ENCODE data around the gene TNFRSF6B.

Gene TNFRSF6B

GRCh38 chr20:63678667-63679465, 17.6 kb upstream of the TNFRSF6B start:
- Histone ChIP-seq H3K27ac (ENCODE audit: low read length) (no peak overlapping the region), H3K9me3 (ENCODE audit: control insufficient read depth in 1 of 2, low read length in 2 of 2) (no peaks in the 10 kb centered on the region), H3K4me3 (ENCODE audit: low read depth in 1 of 2, low read length in 2 of 2) (no peak overlapping the region), H3K4me1 (ENCODE audit: control insufficient read depth in 1 of 2, insufficient read depth in 2 of 2, low read length in 2 of 2) (peaks cover 0 to 14% of the 10 kb centered on the region in 2 donors), H3K27me3 (ENCODE audit: low read depth, low read length) (no peaks in the 10 kb centered on the region), H3K36me3 (ENCODE audit: control insufficient read depth in 1 of 2, insufficient read depth in 2 of 2, low read length in 2 of 2) (peaks cover 5 to 46% of the 10 kb centered on the region in 2 donors)

GRCh38 chr20:63679799-63680305, 16.6 kb upstream of the TNFRSF6B start:
- Histone ChIP-seq H3K27ac (ENCODE audit: low read length) (no peak overlapping the region), H3K27me3 (ENCODE audit: low read depth, low read length) (no peaks in the 10 kb centered on the region), H3K36me3 (ENCODE audit: control insufficient read depth in 1 of 2, insufficient read depth in 2 of 2, low read length in 2 of 2) (peaks cover 0 to 39% of the 10 kb centered on the region in 2 donors), H3K9me3 (ENCODE audit: control insufficient read depth in 1 of 2, low read length in 2 of 2) (no peaks in the 10 kb centered on the region), H3K4me3 (ENCODE audit: low read depth in 1 of 2, low read length in 2 of 2) (no peak overlapping the region), H3K4me1 (ENCODE audit: control insufficient read depth in 1 of 2, insufficient read depth in 2 of 2, low read length in 2 of 2) (peaks cover 0 to 14% of the 10 kb centered on the region in 2 donors)

- no peaks in the 10 kb centered on the region for H3K9me3 ChIP-seq (ENCODE audit: control insufficient read depth in 1 of 2, low read length in 2 of 2)
- H3K27me3 ChIP-seq (ENCODE audit: low read depth, low read length): no peaks in the 10 kb centered on the region
- H3K4me3 ChIP-seq (ENCODE audit: low read depth in 1 of 2, low read length in 2 of 2): no peak overlapping the region
- peaks cover 0 to 14% of the 10 kb centered on the region in 2 donors for H3K4me1 ChIP-seq (ENCODE audit: control insufficient read depth in 1 of 2, insufficient read depth in 2 of 2, low read length in 2 of 2)
- H3K36me3 ChIP-seq (ENCODE audit: control insufficient read depth in 1 of 2, insufficient read depth in 2 of 2, low read length in 2 of 2): peaks cover 0 to 36% of the 10 kb centered on the region in 2 donors
- no peak overlapping the region for H3K27ac ChIP-seq (ENCODE audit: low read length)
Measured at GRCh38 chr20:63680427-63680826, 16.0 kb upstream of the TNFRSF6B start.

- H3K36me3 ChIP-seq (ENCODE audit: control insufficient read depth in 1 of 2, insufficient read depth in 2 of 2, low read length in 2 of 2): peaks cover 0 to 30% of the 10 kb centered on the region in 2 donors
- no peak overlapping the region for H3K27ac ChIP-seq (ENCODE audit: low read length)
- no peaks in the 10 kb centered on the region for H3K9me3 ChIP-seq (ENCODE audit: control insufficient read depth in 1 of 2, low read length in 2 of 2)
- H3K27me3 ChIP-seq (ENCODE audit: low read depth, low read length): no peaks in the 10 kb centered on the region
- peaks cover 0 to 17% of the 10 kb centered on the region in 2 donors for H3K4me1 ChIP-seq (ENCODE audit: control insufficient read depth in 1 of 2, insufficient read depth in 2 of 2, low read length in 2 of 2)
- no peak overlapping the region for H3K4me3 ChIP-seq (ENCODE audit: low read depth in 1 of 2, low read length in 2 of 2)
Measured at GRCh38 chr20:63680857-63681608, 15.4 kb upstream of the TNFRSF6B start.

GRCh38 chr20:63681609-63682142, 14.8 kb upstream of the TNFRSF6B start:
- Histone ChIP-seq H3K4me3 (ENCODE audit: low read depth in 1 of 2, low read length in 2 of 2) (no peak overlapping the region), H3K4me1 (ENCODE audit: control insufficient read depth in 1 of 2, insufficient read depth in 2 of 2, low read length in 2 of 2) (peaks cover 0 to 23% of the 10 kb centered on the region in 2 donors)

GRCh38 chr20:63682384-63683139, 13.9 kb upstream of the TNFRSF6B start:
- Histone ChIP-seq H3K27me3 (ENCODE audit: low read depth, low read length) (no peaks in the 10 kb centered on the region), H3K4me1 (ENCODE audit: control insufficient read depth in 1 of 2, insufficient read depth in 2 of 2, low read length in 2 of 2) (peaks cover 0 to 31% of the 10 kb centered on the region in 2 donors), H3K36me3 (ENCODE audit: control insufficient read depth in 1 of 2, insufficient read depth in 2 of 2, low read length in 2 of 2) (peaks cover 0 to 24% of the 10 kb centered on the region in 2 donors), H3K4me3 (ENCODE audit: low read depth in 1 of 2, low read length in 2 of 2) (peak overlapping the region in 1 of 2 donors; percentile 14), H3K9me3 (ENCODE audit: control insufficient read depth in 1 of 2, low read length in 2 of 2) (no peaks in the 10 kb centered on the region), H3K27ac (ENCODE audit: low read length) (peak overlapping the region; percentile 31)

More at GRCh38 chr20:63681609-63682142, 14.8 kb upstream of the TNFRSF6B start:
- H3K36me3 ChIP-seq (ENCODE audit: control insufficient read depth in 1 of 2, insufficient read depth in 2 of 2, low read length in 2 of 2): peaks cover 0 to 24% of the 10 kb centered on the region in 2 donors
- no peaks in the 10 kb centered on the region for H3K27me3 ChIP-seq (ENCODE audit: low read depth, low read length)
- H3K9me3 ChIP-seq (ENCODE audit: control insufficient read depth in 1 of 2, low read length in 2 of 2): no peaks in the 10 kb centered on the region
- H3K27ac ChIP-seq (ENCODE audit: low read length): peak overlapping the region; percentile 31

- H3K4me3 ChIP-seq (ENCODE audit: low read depth in 1 of 2, low read length in 2 of 2): no peak overlapping the region
- H3K9me3 ChIP-seq (ENCODE audit: control insufficient read depth in 1 of 2, low read length in 2 of 2): no peaks in the 10 kb centered on the region
- H3K4me1 ChIP-seq (ENCODE audit: control insufficient read depth in 1 of 2, insufficient read depth in 2 of 2, low read length in 2 of 2): peaks cover 0 to 33% of the 10 kb centered on the region in 2 donors
- peak overlapping the region; percentile 67 for H3K27ac ChIP-seq (ENCODE audit: low read length)
- H3K27me3 ChIP-seq (ENCODE audit: low read depth, low read length): no peaks in the 10 kb centered on the region
- no peaks in the 10 kb centered on the region for H3K36me3 ChIP-seq (ENCODE audit: control insufficient read depth in 1 of 2, insufficient read depth in 2 of 2, low read length in 2 of 2)
Measured at GRCh38 chr20:63685269-63686026, 11.0 kb upstream of the TNFRSF6B start.

- H3K27ac ChIP-seq (ENCODE audit: low read length): peak overlapping the region; percentile 67
- H3K4me3 ChIP-seq (ENCODE audit: low read depth in 1 of 2, low read length in 2 of 2): no peak overlapping the region
- H3K4me1 ChIP-seq (ENCODE audit: control insufficient read depth in 1 of 2, insufficient read depth in 2 of 2, low read length in 2 of 2): peaks cover 0 to 33% of the 10 kb centered on the region in 2 donors
- H3K27me3 ChIP-seq (ENCODE audit: low read depth, low read length): no peaks in the 10 kb centered on the region
- no peaks in the 10 kb centered on the region for H3K36me3 ChIP-seq (ENCODE audit: control insufficient read depth in 1 of 2, insufficient read depth in 2 of 2, low read length in 2 of 2)
- no peaks in the 10 kb centered on the region for H3K9me3 ChIP-seq (ENCODE audit: control insufficient read depth in 1 of 2, low read length in 2 of 2)
Measured at GRCh38 chr20:63686094-63686491, 10.4 kb upstream of the TNFRSF6B start.

- Histone ChIP-seq H3K27me3 (ENCODE audit: low read depth, low read length) (no peaks in the 10 kb centered on the region), H3K9me3 (ENCODE audit: control insufficient read depth in 1 of 2, low read length in 2 of 2) (no peaks in the 10 kb centered on the region), H3K27ac (ENCODE audit: low read length) (peak overlapping the region; percentile 67), H3K4me3 (ENCODE audit: low read depth in 1 of 2, low read length in 2 of 2) (no peak overlapping the region), H3K4me1 (ENCODE audit: control insufficient read depth in 1 of 2, insufficient read depth in 2 of 2, low read length in 2 of 2) (peaks cover 0 to 30% of the 10 kb centered on the region in 2 donors), H3K36me3 (ENCODE audit: control insufficient read depth in 1 of 2, insufficient read depth in 2 of 2, low read length in 2 of 2) (no peaks in the 10 kb centered on the region)
Measured at GRCh38 chr20:63686492-63687321, 9.7 kb upstream of the TNFRSF6B start.

Measured in muscle layer of duodenum (tissue), 2 donors.